ENCODE results near the gene ROR1. TPM values are rescaled to one million over a fixed set of nuclear protein-coding genes. Genes with fewer than 3 reads are reported as not detected.

ROR1 gene
- total RNA-seq, 3 donors from 2014 or later = 3.1 to 19.8 (median 3.4) TPM

- peaks cover 4% of the 10 kb centered on the region for H3K4me1 ChIP-seq (ENCODE audit: low read depth)
- no peaks in the 10 kb centered on the region for H3K9me3 ChIP-seq
- intact Hi-C loops (cut with DNase I, micrococcal nuclease) = no loop called here
- no peak for ATAC-seq
- no peak for DNase-seq
- no peaks in the 10 kb centered on the region for H3K36me3 ChIP-seq (ENCODE audit: low read depth)
- TF ChIP-seq CTCF (IDR thresholded peaks at IDR 0.05) = no peak
- no peak overlapping the region for H3K4me3 ChIP-seq
Measured at GRCh38 chr1:63833363-63834119, 59.7 kb downstream of the ROR1 start.

- TF ChIP-seq CTCF (IDR thresholded peaks at IDR 0.05) = no peak
- intact Hi-C loops (cut with DNase I, micrococcal nuclease) = no loop called here
- DNase-seq (no peak), ATAC-seq (no peak)
- H3K36me3 ChIP-seq (ENCODE audit: low read depth) = no peaks in the 10 kb centered on the region
- no peaks in the 10 kb centered on the region for H3K4me1 ChIP-seq (ENCODE audit: low read depth)
- H3K4me3 ChIP-seq = no peak overlapping the region
- H3K9me3 ChIP-seq = no peaks in the 10 kb centered on the region
Measured at GRCh38 chr1:63835128-63835527, 61.3 kb downstream of the ROR1 start.

GRCh38 chr1:63836374-63836773 is 62.6 kb downstream of the ROR1 start:
- no peaks in the 10 kb centered on the region for H3K4me1 ChIP-seq (ENCODE audit: low read depth)
- H3K36me3 ChIP-seq (ENCODE audit: low read depth) = no peaks in the 10 kb centered on the region
- intact Hi-C loops (cut with DNase I, micrococcal nuclease) = no loop called here
- no peaks in the 10 kb centered on the region for H3K9me3 ChIP-seq
- ATAC-seq (no peak), DNase-seq (no peak)
- TF ChIP-seq CTCF (IDR thresholded peaks at IDR 0.05) = no peak
- H3K4me3 ChIP-seq = no peak overlapping the region

GRCh38 chr1:63836830-63837229 is 63.0 kb downstream of the ROR1 start:
- intact Hi-C loops (cut with DNase I, micrococcal nuclease) = no loop called here
- ATAC-seq (no peak), DNase-seq (no peak)
- TF ChIP-seq CTCF (IDR thresholded peaks at IDR 0.05) = no peak
- Histone ChIP-seq H3K36me3 (ENCODE audit: low read depth) (no peaks in the 10 kb centered on the region), H3K9me3 (no peaks in the 10 kb centered on the region), H3K4me1 (ENCODE audit: low read depth) (no peaks in the 10 kb centered on the region), H3K4me3 (no peak overlapping the region)

- no peak for DNase-seq
- intact Hi-C loops (cut with DNase I, micrococcal nuclease) = no loop called here
- no peak overlapping the region for H3K4me3 ChIP-seq
- no peaks in the 10 kb centered on the region for H3K36me3 ChIP-seq (ENCODE audit: low read depth)
- ATAC-seq = no peak
- no peaks in the 10 kb centered on the region for H3K9me3 ChIP-seq
- no peaks in the 10 kb centered on the region for H3K4me1 ChIP-seq (ENCODE audit: low read depth)
- TF ChIP-seq CTCF (IDR thresholded peaks at IDR 0.05) = no peak
Measured at GRCh38 chr1:63843010-63843409, 69.2 kb downstream of the ROR1 start.

Data from mucosa of descending colon (tissue), 3 donors.